ENCODE measurements around the gene MUC21.
"Not testable (repeated sequence)": the region's sequence is repeated elsewhere in the genome, so short reads cannot be mapped to it uniquely, and the experiment has no call there.

Gene MUC21

DNA sequence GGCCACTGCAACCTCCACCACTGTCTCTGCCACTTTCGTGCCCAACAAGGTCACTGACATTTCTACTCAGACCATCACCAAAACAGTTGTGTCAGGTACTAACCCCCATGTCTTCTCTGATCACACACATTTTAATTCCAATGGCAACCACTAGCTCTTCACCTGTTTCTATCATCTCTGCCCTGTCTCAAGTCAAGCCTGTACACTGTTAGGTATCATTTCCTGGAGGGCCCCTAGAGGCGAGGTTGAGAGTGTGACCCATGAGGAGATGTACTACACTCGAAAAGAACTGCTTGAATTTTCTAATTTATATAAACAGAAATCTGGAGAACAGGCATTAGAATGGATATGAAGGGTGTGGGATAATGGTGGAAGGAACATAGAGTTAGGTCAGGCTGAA is 17.4 kb upstream of the MUC21 start:
- DNase-seq (ENCODE audit: low read depth in 1 of 2, low spot score in 1 of 2): no peak

DNA sequence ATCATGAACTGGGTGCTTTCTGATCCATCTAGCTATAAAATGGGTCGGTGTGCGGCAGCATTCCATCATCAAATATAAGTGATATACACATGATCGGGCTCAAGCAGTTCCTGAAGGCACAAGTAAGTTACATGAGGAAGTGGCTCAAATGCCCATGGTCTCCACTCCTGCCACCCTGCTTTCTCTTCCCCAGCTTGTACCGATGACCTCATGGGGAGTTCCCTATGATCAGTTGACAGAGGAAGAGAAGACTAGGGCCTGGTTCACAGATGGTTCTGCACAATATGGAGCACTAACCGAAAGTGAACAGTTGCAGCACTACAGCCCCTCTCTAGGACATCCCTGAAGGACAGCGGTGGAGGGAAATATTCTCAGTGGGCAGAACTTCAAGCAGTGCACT is 14.3 kb upstream of the MUC21 start:
- DNase-seq (ENCODE audit: low read depth in 1 of 2, low spot score in 1 of 2): not testable (repeated sequence)

DNA sequence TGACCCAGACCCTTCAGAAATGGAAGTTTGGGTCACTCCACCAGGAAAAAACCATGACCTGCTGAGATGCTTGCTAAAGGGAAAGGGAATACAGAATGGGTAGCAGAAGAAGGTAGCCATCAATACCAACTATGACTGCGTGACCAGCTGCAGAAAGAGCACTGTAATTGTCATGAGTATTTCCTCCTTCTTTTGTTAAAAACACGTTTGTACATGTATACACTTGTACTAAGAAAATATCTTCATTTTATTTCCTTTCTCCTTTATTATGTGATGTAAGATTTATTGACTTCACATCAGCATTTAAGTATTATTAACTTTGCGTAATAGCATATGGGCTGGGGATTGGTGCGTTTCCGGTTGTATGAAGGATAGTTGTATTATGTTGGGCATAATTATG is 12.6 kb upstream of the MUC21 start:
- DNase-seq (ENCODE audit: low read depth in 1 of 2, low spot score in 1 of 2): no peak

DNA sequence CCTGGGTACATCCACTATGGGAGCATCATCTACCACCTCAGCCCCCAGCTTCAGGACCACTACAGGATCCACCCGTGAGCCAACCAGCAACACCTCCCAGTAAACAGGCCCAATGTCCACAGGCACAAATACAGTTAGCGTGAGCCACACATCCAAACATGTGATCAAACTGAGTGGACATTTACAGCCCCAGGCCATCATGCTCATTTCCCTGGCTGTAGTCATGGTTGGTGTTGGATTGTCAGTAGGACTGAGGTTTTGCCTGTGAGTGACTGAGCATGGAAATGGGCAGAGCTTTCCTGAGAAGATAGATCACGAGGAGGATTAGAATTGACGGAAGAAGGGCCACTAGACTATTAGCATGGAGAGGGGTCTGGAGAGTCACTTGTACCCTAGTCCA is 10.7 kb upstream of the MUC21 start:
- no peak for DNase-seq (ENCODE audit: low read depth in 1 of 2, low spot score in 1 of 2)

DNA sequence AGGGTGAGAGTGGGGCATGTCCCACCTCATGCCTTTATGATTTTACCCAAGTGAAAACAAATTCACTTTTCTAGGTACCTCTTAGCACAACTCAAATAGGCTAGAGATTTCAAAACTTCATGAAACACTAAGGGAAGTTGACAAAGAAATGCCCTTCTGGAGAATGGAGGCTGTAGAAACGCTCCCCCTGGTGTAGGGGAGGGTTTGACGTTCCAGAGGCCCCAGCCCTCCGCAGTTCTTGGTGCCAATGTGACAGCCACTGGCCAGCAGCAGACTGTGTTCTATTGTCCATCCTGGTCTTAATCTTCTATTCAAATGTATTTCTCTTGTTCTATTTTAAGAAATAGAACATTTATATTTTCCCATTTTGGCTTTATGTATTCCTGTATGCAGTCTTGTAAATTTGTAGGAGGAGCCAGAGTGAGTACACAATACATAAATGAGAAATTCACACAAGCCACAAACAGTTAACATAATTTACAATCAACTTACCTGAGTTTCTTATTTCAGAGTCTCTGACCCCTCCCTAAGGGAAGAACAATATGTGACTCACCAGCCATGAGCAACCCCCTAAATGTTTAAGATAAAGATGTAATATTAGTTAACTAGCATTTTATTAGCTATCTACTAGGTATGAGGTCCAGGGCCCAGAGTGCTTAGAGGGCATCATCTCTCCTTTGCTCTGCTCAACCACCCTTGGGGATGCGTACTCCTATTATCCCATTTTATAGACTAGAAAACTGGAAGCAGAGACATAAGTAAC is 8.8 kb upstream of the MUC21 start:
- DNase-seq (ENCODE audit: low read depth in 1 of 2, low spot score in 1 of 2): no peak

DNA sequence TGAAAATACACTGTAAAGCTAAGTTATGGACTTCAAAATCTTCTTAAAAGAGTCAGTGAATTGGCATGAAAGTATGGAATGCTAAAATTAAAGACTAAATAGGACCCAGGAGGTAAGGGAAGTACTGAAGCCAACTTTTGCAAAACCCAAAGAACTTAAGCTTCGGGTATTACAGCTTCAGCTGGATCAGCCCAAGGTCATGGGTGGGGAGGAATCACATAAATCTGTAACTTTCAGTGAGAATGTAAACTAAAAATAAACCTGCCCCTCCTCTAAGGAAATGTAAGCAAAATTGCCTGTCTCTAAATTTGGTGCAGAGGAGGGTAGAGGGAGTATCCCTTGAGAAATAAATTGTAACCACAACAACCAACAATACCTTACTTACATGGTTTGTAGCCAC is 4.4 kb upstream of the MUC21 start:
- no peak for DNase-seq (ENCODE audit: low read depth in 1 of 2, low spot score in 1 of 2)

DNA sequence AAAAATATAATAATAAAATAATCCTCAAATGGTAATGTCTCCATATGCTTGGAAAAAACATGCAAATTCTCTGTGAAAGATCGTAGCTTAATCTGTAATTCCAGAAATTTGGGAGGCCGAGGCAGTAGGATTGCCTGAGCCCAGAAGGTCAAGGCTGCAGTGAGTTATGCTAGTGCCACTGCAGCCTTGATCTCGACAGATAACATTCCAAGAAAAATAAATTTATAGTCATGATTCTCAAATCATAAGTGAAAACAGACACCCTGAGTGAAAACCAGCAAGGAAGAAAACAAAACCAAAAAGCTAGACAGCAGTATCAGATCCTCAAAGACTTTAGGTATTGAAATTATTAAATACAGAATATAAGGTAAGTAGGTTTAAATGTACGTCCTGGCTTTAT is 3.8 kb upstream of the MUC21 start:
- no peak for DNase-seq (ENCODE audit: low read depth in 1 of 2, low spot score in 1 of 2)

DNA sequence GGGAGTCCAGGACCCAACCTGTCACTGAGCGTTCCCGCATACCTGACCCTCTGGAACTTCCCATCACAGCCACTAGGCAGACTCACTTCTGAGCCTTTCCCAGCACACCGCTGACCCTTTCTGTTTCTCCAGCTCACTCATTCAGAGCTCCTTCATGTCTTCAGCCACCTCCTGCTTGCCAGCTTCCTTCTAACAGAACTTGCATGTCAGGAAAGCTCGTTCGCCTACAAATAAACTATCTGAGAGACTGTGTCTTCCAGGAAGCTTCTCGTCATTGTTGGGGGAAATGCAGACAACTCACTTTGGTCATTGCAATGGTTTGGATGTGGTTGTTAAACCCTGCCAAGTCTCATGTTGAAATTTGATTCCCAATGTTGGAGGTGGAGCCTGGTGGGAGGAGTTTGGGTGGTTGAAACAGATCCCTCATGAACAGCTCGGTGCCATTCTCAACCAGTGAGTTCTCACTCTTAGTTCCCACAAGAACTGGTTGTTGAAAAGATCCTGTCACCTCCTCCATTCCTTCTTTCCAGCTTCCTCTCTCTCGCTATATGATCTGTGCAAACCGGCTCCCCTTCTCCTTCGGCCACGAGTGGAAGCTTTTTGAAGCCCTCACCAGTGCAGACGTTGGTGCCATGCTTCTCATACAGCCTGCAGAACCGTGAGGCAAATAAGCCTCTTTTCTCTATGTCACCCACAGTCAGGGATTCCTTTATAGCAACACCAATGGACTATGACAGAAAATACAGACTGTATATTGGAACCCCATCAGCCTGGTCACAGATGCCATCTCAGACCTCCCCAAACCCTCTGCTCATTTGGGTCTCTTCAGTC is 1.4 kb upstream of the MUC21 start:
- no peak for DNase-seq (ENCODE audit: low read depth in 1 of 2, low spot score in 1 of 2)

DNA sequence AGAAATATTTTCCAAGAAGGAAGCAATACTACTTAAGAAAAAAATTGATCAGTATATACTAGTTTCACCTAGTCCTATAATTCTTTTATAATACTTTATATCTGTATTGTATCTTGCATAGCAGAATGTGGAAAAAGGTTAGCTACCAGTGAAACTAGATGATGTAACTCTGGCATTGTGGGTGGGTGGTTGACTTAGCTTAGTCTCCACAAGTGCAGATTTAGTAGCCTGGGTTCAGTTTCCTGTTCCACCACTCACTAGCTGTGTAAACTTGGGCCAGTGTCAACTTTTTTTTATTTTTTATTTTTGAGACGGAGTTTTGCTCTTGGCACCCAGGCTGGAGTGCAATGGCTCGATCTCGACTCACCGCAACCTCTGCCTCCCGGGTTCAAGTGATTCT is 2.0 kb downstream of the MUC21 start:
- no peak for DNase-seq (ENCODE audit: low read depth in 1 of 2, low spot score in 1 of 2)

DNA sequence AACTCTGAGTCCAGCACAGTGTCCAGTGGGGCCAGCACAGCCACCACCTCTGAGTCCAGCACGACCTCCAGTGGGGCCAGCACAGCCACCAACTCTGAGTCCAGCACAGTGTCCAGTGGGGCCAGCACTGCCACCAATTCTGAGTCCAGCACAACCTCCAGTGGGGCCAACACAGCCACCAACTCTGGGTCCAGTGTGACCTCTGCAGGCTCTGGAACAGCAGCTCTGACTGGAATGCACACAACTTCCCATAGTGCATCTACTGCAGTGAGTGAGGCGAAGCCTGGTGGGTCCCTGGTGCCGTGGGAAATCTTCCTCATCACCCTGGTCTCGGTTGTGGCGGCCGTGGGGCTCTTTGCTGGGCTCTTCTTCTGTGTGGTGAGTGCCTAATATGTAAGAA is 3.8 kb downstream of the MUC21 start:
- no peak for DNase-seq (ENCODE audit: low read depth in 1 of 2, low spot score in 1 of 2)

DNA sequence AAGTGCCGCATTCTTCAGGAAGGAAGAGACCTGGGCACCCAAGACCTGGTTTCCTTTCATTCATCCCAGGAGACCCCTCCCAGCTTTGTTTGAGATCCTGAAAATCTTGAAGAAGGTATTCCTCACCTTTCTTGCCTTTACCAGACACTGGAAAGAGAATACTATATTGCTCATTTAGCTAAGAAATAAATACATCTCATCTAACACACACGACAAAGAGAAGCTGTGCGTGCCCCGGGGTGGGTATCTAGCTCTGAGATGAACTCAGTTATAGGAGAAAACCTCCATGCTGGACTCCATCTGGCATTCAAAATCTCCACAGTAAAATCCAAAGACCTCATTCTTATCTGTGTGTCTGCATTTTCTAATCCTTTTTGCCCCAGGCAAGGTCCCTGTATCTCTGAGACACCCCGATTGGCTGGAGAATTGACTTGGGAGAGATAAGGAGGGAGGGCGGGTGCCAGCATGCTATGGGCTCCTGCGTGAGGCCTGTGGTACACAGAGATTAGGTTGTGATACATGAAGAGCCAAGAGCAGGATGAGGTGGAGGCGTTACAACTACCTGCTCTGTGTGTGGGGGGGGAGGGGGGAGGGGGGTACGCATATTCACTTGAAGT is 4.8 kb downstream of the MUC21 start:
- DNase-seq (ENCODE audit: low read depth in 1 of 2, low spot score in 1 of 2): no peak

DNA sequence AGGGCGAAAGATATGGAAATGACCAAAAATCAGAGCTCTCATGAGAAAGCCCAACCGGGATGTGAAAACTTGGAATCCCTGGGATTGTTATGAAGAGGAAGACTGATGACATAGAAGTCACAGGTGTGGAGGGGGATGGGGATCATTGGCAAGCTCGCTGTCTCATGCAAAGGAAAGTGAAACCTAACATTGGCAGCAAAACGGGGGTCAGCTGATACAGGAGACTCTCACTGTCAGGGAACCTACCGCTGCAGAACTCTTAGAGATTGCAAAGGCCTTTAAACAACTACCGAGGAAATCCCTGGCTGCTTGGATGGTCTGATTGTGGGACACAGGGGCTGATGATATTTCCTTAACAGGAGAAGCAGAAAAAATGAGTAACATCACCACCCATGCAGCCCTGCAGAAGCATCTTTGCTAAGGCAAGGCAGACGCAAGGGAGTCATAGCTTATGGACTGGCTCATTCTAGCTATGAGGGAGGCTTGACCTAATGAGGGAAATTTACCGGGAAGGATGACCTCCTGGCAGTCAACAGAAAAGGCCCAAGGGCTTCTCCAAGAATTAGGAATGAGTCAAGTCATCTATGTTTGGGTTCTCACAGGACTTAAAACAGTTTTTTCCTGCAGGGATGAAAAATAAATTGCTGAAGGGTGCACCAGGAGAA is 7.0 kb downstream of the MUC21 start:
- DNase-seq (ENCODE audit: low read depth in 1 of 2, low spot score in 1 of 2): peak in 1 of 2 donors; percentile 20

DNA sequence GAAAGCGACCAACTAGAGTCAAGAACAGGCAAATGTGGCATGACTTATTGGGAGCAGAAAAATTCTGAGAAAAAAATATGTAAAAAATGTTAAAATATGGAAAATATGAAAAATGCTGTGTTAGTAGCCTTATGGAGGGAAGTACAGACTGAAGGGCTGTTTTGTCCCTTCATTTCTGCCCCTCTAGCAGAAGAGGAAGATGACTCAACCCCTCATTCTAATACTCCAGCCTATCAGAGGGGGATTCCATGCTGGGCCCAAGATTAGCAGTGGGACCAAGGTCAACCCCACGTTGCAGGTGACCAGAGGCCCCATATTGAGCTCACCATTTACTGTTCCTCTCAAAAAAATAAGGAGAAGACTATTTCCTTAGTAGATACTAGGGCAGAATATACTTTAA is 8.4 kb downstream of the MUC21 start:
- no peak for DNase-seq (ENCODE audit: low read depth in 1 of 2, low spot score in 1 of 2)

DNA sequence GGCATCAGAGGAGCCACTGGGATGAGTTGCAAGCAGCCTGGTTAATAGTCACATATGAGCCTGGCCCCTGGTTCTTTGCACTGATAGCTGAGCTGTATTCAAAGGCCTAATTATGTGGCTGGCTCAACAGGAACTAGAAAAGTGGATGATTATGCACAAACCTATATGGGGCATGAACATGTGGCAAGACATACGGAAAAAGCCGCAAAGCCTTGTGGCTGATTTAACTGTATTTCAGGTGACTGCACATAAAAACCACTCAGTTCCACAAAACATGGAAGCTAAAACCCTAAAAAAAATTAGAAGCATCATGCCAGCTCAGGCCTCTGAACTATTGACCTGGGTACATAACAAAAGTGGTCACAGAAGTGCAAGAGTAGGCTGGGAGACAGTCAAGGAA is 13.8 kb downstream of the MUC21 start:
- DNase-seq (ENCODE audit: low read depth in 1 of 2, low spot score in 1 of 2): no peak

DNA sequence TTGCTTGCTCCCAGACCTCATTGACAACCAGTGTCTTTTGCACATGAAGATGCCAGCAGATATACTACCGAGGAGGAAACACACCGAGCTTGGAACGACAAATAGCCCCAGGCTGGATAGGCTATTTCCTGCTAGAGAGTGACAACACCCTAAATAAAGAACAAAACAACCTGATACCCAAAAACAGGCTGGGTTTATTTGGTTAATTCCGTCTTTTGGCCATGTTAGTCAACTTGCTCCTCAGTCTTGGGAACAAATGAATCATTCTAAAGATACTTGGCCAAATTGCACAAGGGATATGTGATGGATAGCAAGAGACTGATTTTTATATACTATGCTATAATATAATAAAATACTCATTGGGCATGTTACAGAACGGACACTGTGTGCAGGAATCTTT is 15.3 kb downstream of the MUC21 start:
- DNase-seq (ENCODE audit: low read depth in 1 of 2, low spot score in 1 of 2): no peak

DNA sequence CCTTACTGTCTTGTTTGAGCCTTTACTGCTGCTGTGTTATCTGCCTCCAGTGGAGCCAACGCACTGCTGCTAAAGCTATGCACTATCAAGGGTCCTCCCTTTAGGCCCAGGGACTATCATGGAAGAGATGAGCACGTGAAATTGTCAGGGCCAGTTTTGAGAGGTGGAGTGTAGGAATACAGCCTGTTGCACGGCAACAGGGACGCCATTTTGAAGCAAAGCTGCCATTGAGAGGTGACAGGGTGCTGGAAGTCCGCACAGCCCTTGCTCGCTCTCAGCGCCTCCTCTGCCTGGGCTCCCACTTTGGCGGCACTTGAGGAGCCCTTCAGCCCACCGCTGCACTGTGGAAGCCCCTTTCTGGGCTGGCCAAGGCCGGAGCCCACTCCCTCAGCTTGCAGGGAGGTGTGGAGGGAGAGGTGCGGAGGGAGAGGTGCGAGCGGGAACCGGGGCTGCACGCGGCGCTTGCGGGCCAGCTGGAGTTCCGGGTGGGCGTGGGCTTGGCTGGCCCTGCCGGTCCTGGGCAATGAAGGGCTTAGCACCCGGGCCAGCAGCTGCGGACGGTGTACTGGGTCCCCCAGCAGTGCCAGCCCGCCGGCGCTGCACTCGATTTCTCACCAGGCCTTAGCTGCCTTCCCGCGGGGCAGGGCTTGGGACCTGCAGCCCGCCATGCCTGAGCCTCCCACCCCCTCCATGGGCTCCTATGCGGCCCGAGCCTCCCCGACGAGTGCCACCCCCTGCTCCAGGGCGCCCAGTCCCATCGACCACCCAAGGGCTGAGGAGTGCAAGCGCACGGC is 16.7 kb downstream of the MUC21 start:
- DNase-seq (ENCODE audit: low read depth in 1 of 2, low spot score in 1 of 2): not testable (repeated sequence)

DNA sequence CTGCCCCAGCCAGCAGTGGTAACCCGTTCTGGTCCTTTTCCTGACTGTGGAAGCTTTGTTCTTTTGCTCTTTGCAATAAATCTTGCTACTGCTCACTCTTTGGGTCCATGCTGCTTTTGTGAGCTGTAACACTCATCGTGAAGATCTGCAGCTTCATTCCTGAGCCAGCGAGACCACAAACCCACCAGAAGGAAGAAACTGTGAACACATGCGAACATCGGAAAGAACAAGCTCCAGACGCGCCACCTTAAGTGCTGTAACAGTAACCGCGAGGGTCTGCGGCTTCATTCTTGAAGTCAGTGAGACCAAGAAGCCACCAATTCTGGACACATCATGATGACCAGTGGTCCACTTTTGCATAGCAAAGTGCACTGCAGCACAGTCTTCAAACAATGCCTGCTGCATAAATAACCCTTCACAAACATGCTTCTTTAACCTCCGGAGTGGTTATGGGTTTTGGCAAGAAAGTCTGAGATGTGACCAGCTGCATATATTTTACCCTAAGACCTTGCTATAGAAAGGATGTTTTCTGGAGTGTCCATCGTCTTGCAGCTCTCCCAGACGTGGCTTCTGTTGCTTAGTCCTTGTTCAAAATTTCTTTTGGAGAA is 17.9 kb downstream of the MUC21 start:
- DNase-seq (ENCODE audit: low read depth in 1 of 2, low spot score in 1 of 2): no peak

DNA sequence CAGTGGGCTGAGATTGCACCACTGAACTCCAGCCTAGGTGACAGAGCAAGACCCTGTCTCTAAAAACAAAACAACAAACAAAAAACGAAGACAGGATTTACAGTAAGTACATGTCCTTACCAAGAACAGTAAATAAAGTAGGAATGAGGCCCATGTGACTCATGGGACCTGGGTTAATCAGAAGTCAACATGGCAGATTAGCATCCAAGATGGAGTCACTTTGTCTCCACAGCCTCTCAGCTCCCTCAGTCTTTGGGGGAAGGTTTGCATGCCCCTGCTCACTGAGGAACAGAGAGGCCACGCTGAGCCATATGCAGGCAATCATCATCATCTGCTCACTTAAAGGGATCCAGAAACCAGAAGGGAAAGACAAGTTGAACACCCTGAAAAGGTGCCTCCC is 19.0 kb downstream of the MUC21 start:
- DNase-seq (ENCODE audit: low read depth in 1 of 2, low spot score in 1 of 2): no peak

DNA sequence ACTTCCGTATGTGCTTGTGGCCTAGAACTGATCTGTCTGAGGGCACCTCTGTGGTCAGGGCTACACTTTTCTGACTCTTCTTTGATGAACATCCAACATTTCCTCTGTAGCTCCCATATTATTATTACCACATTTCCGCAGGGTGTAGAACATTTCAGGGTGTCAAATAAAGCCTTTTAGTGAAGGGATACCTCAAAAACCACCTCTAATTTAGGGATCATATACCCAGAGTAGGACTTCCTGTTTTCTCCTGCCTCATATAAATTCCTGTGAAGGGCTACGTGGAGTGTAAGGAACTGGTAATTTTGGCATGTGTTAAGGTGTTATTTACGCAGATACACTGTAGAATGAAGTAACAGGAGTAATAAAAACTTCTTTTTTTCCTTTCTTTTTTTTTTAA is 21.3 kb downstream of the MUC21 start:
- no peak for DNase-seq (ENCODE audit: low read depth in 1 of 2, low spot score in 1 of 2)

DNA sequence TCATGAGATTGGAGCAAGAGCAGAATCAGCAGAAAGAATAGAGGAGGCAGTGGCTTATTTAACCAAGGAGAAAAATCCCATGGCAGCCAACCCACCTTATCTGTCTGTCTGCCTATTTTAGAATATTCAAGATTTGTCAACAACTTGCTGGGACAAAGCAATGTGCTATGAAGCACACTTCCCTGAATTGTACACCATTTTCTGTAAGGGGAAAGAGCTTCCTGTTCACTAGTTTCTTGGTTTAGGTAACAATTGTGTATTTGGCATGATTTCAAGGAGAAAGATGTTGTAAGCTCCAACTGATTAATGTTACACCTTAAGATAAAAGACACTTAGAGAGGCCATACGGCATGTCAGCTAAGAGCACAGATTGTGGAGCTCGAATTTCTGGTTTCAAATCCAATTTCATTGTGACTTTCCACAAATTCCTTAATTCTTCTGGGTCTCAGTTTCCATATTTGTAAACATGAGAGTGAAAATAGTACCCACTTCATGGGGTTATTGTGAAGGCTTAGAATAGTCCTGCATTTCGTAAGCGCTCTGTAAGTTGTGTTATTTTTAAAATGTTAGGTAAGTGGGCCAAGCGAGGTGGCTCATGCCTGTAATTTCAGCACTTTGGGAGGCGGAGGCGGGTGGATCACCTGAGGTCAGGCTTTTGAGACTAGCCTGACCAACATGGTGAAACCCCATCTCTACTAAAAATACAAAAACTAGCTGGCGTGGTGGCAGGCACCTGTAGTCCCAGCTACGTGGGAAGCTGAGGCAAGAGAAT is 21.9 kb downstream of the MUC21 start:
- no peak for DNase-seq (ENCODE audit: low read depth in 1 of 2, low spot score in 1 of 2)

Data from activated CD4-positive, alpha-beta T cell treated with anti-CD3 and anti-CD28 coated beads, Interleukin-2, amount 50 U/mL, for 24 hours (primary cell).